OCI-LY1 (cell line): ENCODE measurements around the gene CEP164.

Source experiments
- H2AFZ ChIP-seq: fragments of 200-600 bp; sonication (generic), shearing (Covaris generic); 2 replicates; pipeline ENCODE4 v1.6.0; 2014; ENCODE audit warnings: antibody characterized with exemption, mild to moderate bottlenecking, low read length
- H3F3A ChIP-seq: fragments of 200-600 bp; sonication (generic), shearing (Covaris generic); 2 replicates; pipeline ENCODE4 v1.6.0; 2014; ENCODE audit warnings: mild to moderate bottlenecking, antibody characterized with exemption, low read length, moderate library complexity; ENCODE audit not compliant: insufficient read depth
- H3K27ac ChIP-seq: fragments of 200-600 bp; sonication (generic); 2 replicates; pipeline ENCODE4 v1.5.1; 2014; ENCODE audit warnings: low read length, mixed run types, mild to moderate bottlenecking, low read depth; ENCODE audit not compliant: poor library complexity, severe bottlenecking
- H3K27me3 ChIP-seq: fragments of 200-600 bp; sonication (generic); 2 replicates; pipeline ENCODE4 v1.6.0; 2014; ENCODE audit warnings: antibody characterized with exemption, mild to moderate bottlenecking, low read length, moderate library complexity; ENCODE audit not compliant: insufficient read depth
- H3K36me3 ChIP-seq: fragments of 200-600 bp; sonication (generic); 2 replicates; pipeline ENCODE4 v1.6.1; 2014; ENCODE audit warnings: mild to moderate bottlenecking, antibody characterized with exemption, low read length, moderate library complexity, mixed read lengths; ENCODE audit not compliant: insufficient read depth
- H3K4me1 ChIP-seq: fragments of 200-600 bp; sonication (generic); 2 replicates; pipeline ENCODE4 v1.5.1; 2014; ENCODE audit warnings: mild to moderate bottlenecking, low read length, moderate library complexity; ENCODE audit not compliant: insufficient read depth, severe bottlenecking
- H3K4me2 ChIP-seq: fragments of 200-600 bp; sonication (generic), shearing (Covaris generic); 2 replicates; pipeline ENCODE4 v1.6.1; 2014; ENCODE audit warnings: low read length
- H3K4me3 ChIP-seq: fragments of 200-600 bp; sonication (generic); 2 replicates; pipeline ENCODE4 v1.5.1; 2014; ENCODE audit warnings: low read length, low read depth, mild to moderate bottlenecking, mixed read lengths; ENCODE audit not compliant: poor library complexity, severe bottlenecking
- H3K79me2 ChIP-seq: fragments of 200-600 bp; shearing (Covaris generic); 2 replicates; pipeline ENCODE4 v1.6.1; 2016; ENCODE audit warnings: mixed run types, low read length, mixed read lengths; ENCODE audit not compliant: insufficient read depth
- H3K9ac ChIP-seq: fragments of 200-600 bp; sonication (generic), shearing (Covaris generic); 2 replicates; pipeline ENCODE4 v1.6.1; 2014; ENCODE audit warnings: mild to moderate bottlenecking, low read length, mixed read lengths
- H3K9me2 ChIP-seq: fragments of 200-600 bp; sonication (generic), shearing (Covaris generic); 2 replicates; pipeline ENCODE4 v1.6.1; 2014; ENCODE audit warnings: low read depth, mild to moderate bottlenecking, low read length, mixed read lengths
- H3K9me3 ChIP-seq: fragments of 200-600 bp; shearing (Covaris generic); 2 replicates; pipeline ENCODE4 v1.6.1; 2014; ENCODE audit warnings: low read length, mixed read lengths
- H4K20me1 ChIP-seq: fragments of 200-600 bp; sonication (generic), shearing (Covaris generic); 2 replicates; pipeline ENCODE4 v1.6.0; 2016; ENCODE audit warnings: mild to moderate bottlenecking, low read length; ENCODE audit not compliant: insufficient read depth
- EZH2 ChIP-seq: fragments of 200-600 bp; sonication (generic), shearing (Covaris generic); IDR thresholded peaks from 2 replicates; pipeline ENCODE4 v1.8.0; 2017; ENCODE audit warnings: borderline replicate concordance, mixed run types, mild to moderate bottlenecking, antibody characterized with exemption, low read length, moderate library complexity, mixed read lengths
- TF ChIP-seq, protein P1 (sequence below): fragments of 200-600 bp; sonication (generic), shearing (Covaris generic); IDR thresholded peaks from 2 replicates; pipeline ENCODE4 v1.5.1; 2017; ENCODE audit warnings: mild to moderate bottlenecking, antibody characterized with exemption, low read length, moderate library complexity, mixed read lengths

CEP164 gene

DNA sequence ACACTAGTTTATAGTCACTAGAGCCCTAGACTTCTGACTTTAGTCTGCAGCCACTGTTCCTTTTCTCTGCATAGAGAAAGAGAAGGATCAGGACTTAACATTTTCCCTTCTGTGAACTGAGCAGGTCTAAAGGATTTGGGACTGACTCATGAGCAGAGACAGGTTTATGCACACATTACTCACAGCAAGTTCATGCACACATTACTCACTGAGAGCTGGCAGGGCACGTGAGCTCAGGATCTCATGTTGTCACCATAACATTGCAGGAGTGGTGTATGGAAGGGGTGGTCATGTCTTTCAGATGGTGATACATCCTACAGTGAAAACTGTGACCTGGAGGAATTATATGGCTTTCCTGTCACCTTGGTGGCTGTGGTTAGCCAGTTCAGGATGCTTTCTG lies 56.4 kb downstream of the CEP164 start:
- TF ChIP-seq, protein P1, sequence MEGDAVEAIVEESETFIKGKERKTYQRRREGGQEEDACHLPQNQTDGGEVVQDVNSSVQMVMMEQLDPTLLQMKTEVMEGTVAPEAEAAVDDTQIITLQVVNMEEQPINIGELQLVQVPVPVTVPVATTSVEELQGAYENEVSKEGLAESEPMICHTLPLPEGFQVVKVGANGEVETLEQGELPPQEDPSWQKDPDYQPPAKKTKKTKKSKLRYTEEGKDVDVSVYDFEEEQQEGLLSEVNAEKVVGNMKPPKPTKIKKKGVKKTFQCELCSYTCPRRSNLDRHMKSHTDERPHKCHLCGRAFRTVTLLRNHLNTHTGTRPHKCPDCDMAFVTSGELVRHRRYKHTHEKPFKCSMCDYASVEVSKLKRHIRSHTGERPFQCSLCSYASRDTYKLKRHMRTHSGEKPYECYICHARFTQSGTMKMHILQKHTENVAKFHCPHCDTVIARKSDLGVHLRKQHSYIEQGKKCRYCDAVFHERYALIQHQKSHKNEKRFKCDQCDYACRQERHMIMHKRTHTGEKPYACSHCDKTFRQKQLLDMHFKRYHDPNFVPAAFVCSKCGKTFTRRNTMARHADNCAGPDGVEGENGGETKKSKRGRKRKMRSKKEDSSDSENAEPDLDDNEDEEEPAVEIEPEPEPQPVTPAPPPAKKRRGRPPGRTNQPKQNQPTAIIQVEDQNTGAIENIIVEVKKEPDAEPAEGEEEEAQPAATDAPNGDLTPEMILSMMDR, result no peak
- TF ChIP-seq EZH2, result no peak

DNA sequence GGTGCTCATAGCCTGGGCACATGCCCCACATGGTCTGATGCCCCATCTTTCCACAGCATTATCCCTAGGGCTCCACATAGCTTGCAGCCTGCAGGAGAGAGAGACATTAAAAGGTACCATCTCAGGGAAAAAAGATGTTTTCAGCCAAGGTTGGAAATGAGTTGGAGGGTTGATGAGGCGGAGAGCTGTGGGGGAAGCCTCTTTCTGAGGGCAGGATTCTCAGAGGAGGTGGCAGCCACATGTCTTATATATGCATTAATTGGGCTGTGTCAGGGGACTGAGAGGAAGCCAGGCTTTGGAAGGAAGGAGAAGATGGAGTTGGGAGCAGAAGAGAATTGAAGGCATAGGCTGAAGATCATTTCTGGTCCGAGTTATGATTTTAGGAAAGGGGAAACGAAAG lies 57.8 kb downstream of the CEP164 start:
- no peaks in the 10 kb centered on the region for H3K9me2 ChIP-seq
- H3K36me3 ChIP-seq, result no peaks in the 10 kb centered on the region
- no peak overlapping the region for H3K4me2 ChIP-seq
- H3K4me1 ChIP-seq, result no peaks in the 10 kb centered on the region
- H3K9ac ChIP-seq, result no peak overlapping the region
- no peak overlapping the region for H3K27ac ChIP-seq
- H3K27me3 ChIP-seq, result no peaks in the 10 kb centered on the region
- no peaks in the 10 kb centered on the region for H3F3A ChIP-seq
- no peaks in the 10 kb centered on the region for H4K20me1 ChIP-seq
- H3K9me3 ChIP-seq, result no peaks in the 10 kb centered on the region
- no peak for TF ChIP-seq EZH2
- TF ChIP-seq, protein P1, result no peak
- no peaks in the 10 kb centered on the region for H3K79me2 ChIP-seq
- no peak overlapping the region for H2AFZ ChIP-seq
- H3K4me3 ChIP-seq, result no peak overlapping the region

More for the DNA sequence above, 56.4 kb downstream of the CEP164 start:
- Histone ChIP-seq H3K27ac (no peak overlapping the region), H3F3A (no peaks in the 10 kb centered on the region), H3K4me1 (no peaks in the 10 kb centered on the region), H3K79me2 (no peaks in the 10 kb centered on the region), H4K20me1 (no peaks in the 10 kb centered on the region), H3K27me3 (no peaks in the 10 kb centered on the region), H3K4me3 (no peak overlapping the region), H3K9me3 (no peaks in the 10 kb centered on the region), H3K36me3 (no peaks in the 10 kb centered on the region), H3K9ac (no peak overlapping the region), H3K4me2 (no peak overlapping the region), H2AFZ (no peak overlapping the region), H3K9me2 (no peaks in the 10 kb centered on the region)

DNA sequence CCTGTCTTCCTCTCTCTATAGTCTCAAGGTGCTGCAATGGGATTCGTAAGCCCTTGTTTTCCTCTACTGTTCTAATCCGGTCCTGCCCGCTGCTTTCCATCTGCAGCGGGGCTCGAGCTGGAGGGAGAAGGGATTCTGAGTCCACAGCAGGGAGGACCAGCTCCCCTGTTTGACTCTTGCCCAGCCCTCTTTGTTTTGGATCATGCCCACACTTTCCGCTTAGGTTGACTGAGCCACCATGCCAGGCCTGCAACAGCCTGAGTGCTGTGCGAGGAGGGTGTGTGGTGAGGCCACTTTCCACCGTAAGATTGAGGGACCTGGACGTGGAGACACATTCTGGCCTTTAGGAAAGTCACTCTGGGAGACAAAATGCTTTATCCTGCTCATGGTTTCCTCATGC lies 58.3 kb downstream of the CEP164 start:
- no peaks in the 10 kb centered on the region for H3F3A ChIP-seq

More for the DNA sequence above, 58.3 kb downstream of the CEP164 start:
- Histone ChIP-seq H3K36me3 (no peaks in the 10 kb centered on the region), H4K20me1 (no peaks in the 10 kb centered on the region), H3K4me1 (no peaks in the 10 kb centered on the region), H3K4me3 (no peak overlapping the region), H3K9me2 (no peaks in the 10 kb centered on the region), H2AFZ (no peak overlapping the region), H3K79me2 (no peaks in the 10 kb centered on the region), H3K27me3 (no peaks in the 10 kb centered on the region), H3K4me2 (no peak overlapping the region), H3K9ac (no peak overlapping the region), H3K27ac (no peak overlapping the region), H3K9me3 (no peaks in the 10 kb centered on the region)
- TF ChIP-seq, protein P1, result no peak
- TF ChIP-seq EZH2, result no peak
